AG09319 (cell line): Measurements from ENCODE around the gene PUM1.

Source experiments
- DNase-seq: peaks from one replicate; pipeline ENCODE4 v3.0.0-alpha.2; 2010; ENCODE audit warnings: low read depth; ENCODE audit errors: extremely low read depth
- TF ChIP-seq, protein P1 (sequence below): IDR thresholded peaks from 2 replicates; pipeline ENCODE4 v1.5.1; 2011; ENCODE audit warnings: low read depth, mild to moderate bottlenecking, inconsistent platforms, low read length, moderate library complexity

Gene PUM1

GRCh38 chr1:30968220-30968971 is 97.1 kb downstream of the PUM1 start:
- TF ChIP-seq, protein P1, sequence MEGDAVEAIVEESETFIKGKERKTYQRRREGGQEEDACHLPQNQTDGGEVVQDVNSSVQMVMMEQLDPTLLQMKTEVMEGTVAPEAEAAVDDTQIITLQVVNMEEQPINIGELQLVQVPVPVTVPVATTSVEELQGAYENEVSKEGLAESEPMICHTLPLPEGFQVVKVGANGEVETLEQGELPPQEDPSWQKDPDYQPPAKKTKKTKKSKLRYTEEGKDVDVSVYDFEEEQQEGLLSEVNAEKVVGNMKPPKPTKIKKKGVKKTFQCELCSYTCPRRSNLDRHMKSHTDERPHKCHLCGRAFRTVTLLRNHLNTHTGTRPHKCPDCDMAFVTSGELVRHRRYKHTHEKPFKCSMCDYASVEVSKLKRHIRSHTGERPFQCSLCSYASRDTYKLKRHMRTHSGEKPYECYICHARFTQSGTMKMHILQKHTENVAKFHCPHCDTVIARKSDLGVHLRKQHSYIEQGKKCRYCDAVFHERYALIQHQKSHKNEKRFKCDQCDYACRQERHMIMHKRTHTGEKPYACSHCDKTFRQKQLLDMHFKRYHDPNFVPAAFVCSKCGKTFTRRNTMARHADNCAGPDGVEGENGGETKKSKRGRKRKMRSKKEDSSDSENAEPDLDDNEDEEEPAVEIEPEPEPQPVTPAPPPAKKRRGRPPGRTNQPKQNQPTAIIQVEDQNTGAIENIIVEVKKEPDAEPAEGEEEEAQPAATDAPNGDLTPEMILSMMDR = no peak
- DNase-seq = no peak

DNA sequence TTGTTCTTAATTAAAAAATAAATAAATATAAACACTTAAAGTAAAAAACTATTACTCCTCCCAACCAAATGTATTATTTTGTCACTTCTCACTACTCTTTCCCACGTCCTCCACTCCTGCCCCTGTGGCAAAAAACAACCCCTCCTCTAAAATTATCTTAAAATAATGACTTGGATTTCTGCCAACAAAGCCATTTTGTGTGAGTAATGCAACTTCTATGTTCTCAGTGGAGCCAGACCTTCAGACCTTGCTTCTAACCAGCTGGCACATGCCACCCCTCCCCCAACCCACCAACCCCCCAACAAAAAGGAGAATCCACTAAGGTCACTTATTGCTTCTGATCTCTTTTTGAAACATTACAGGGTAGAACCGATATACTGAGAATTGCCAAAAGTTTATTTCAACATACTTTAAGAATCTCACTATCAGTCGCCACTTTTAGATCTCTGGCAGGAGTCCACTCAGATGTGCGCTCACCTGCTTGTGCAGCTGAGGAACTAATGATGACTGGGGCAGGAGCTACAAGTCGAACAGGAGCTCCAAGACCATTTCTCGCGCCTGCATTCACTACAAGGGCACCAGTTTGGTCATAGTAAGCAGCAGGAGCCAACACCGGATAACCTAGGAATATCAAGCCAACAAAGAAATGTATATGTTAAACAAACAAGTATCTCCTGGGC is 98.7 kb downstream of the PUM1 start:
- DNase-seq = no peak
- TF ChIP-seq, protein P1 = no peak

DNA sequence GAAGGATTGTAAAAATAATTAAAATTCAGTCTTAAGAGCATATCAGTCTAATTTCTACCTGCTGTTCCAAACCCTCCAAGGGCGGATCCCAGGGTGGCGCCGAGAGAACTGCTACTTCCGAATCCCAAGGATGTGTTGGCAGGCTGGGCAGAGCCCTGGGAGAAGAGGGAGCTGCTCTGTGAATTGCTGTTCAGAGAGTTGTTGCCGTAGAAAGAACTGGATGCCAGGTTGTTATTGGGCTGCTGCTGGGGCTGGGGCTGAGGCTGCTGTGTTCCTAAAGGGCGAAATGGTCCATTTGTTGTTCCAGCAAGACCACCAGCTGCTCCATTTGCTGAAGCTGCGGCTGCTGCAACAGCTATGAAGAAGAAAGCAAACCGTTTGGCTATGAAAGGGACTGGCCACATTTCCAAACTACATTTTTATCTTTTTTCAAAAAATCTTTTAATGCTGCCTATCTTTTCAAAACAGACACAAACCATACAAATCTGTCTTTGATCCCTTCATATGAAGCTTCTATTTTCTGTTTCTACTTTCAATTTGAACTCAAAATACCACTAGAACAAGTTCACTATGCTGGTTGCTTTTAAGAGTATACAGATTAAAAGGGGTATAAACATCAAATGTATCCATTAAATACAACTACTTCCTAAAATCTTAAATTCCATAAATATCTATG is 99.5 kb downstream of the PUM1 start:
- TF ChIP-seq, protein P1 = no peak
- DNase-seq = no peak

GRCh38 chr1:30964706-30965105 is 100.8 kb downstream of the PUM1 start:
- no peak for DNase-seq
- TF ChIP-seq, protein P1 = no peak

GRCh38 chr1:30962609-30963508 is 102.7 kb downstream of the PUM1 start:
- no peak for DNase-seq
- TF ChIP-seq, protein P1 = no peak

DNA sequence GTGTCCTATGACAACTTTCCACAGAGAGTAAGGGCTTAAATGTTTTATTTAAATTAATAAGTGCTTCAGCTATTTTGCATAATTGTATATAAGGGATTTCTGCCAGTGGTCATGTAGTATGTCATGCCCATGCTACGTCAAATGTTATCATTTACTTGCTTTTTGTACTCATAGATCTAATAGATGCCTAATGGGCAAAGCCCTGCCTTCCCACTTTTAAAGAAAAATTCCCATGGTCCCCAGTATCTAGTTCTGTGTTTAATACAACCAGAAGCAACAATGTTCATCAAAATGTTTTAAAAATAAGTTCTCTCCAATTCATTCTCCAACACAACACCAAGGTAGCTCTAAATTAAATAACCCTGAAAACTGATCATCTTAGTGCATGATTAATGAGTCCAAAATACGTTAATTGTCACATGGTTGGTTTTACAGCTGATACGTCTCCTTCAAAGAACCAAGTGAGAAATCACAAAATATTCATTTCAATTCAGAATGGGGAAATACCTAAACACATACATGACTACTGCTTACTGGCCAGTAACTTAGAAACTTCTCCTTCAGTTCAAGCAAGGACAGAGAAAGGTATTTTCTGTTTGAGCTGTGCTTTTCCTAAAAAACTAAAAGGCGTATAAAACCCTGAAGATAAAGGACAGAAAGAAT is 107.8 kb downstream of the PUM1 start:
- DNase-seq = no peak
- TF ChIP-seq, protein P1 = no peak
